ENCODE measurements around the gene PXMP2.
"Not testable (repeated sequence)": the region's sequence is repeated elsewhere in the genome, so short reads cannot be mapped to it uniquely, and the experiment has no call there.

PXMP2 gene

GRCh38 chr12:132740652-132741051 is 53.3 kb downstream of the PXMP2 start:
- Histone ChIP-seq H3K27ac (no peak overlapping the region), H3K27me3 (no peaks in the 10 kb centered on the region), H3K4me1 (no peaks in the 10 kb centered on the region), H3K9ac (no peak overlapping the region), H3K36me3 (peaks cover 100% of the 10 kb centered on the region), H3K4me3 (no peak overlapping the region), H3K9me3 (no peaks in the 10 kb centered on the region), H3K4me2 (no peak overlapping the region), H4K20me1 (peaks cover 99% of the 10 kb centered on the region)
- no peak for TF ChIP-seq Cebpa-rat (IDR thresholded peaks at IDR 0.05)

- TF ChIP-seq Cebpa-rat (IDR thresholded peaks at IDR 0.05): no peak
- H3K9me3 ChIP-seq: no peaks in the 10 kb centered on the region
- H4K20me1 ChIP-seq: peaks cover 99% of the 10 kb centered on the region
- no peak overlapping the region for H3K27ac ChIP-seq
- H3K4me1 ChIP-seq: no peaks in the 10 kb centered on the region
- H3K4me2 ChIP-seq: no peak overlapping the region
- peaks cover 100% of the 10 kb centered on the region for H3K36me3 ChIP-seq
- no peak overlapping the region for H3K9ac ChIP-seq
- H3K4me3 ChIP-seq: no peak overlapping the region
- H3K27me3 ChIP-seq: no peaks in the 10 kb centered on the region
Measured at GRCh38 chr12:132741620-132742019, 54.2 kb downstream of the PXMP2 start.

- H3K9ac ChIP-seq: no peak overlapping the region
- H3K27me3 ChIP-seq: no peaks in the 10 kb centered on the region
- H3K4me2 ChIP-seq: no peak overlapping the region
- H4K20me1 ChIP-seq: peaks cover 100% of the 10 kb centered on the region
- peaks cover 100% of the 10 kb centered on the region for H3K36me3 ChIP-seq
- H3K4me3 ChIP-seq: no peak overlapping the region
- no peak overlapping the region for H3K27ac ChIP-seq
- H3K9me3 ChIP-seq: no peaks in the 10 kb centered on the region
- TF ChIP-seq Cebpa-rat (IDR thresholded peaks at IDR 0.05): no peak
- no peaks in the 10 kb centered on the region for H3K4me1 ChIP-seq
Measured at GRCh38 chr12:132743831-132744230, 56.4 kb downstream of the PXMP2 start.

GRCh38 chr12:132746613-132747012 is 59.2 kb downstream of the PXMP2 start:
- Histone ChIP-seq H3K9me3 (no peaks in the 10 kb centered on the region), H3K4me3 (no peak overlapping the region), H4K20me1 (peaks cover 100% of the 10 kb centered on the region), H3K27me3 (no peaks in the 10 kb centered on the region), H3K9ac (no peak overlapping the region), H3K36me3 (peaks cover 100% of the 10 kb centered on the region), H3K4me1 (no peaks in the 10 kb centered on the region), H3K4me2 (no peak overlapping the region), H3K27ac (no peak overlapping the region)
- TF ChIP-seq Cebpa-rat (IDR thresholded peaks at IDR 0.05): no peak

- peaks cover 100% of the 10 kb centered on the region for H3K36me3 ChIP-seq
- H4K20me1 ChIP-seq: peaks cover 100% of the 10 kb centered on the region
- H3K4me3 ChIP-seq: no peak overlapping the region
- H3K4me1 ChIP-seq: no peaks in the 10 kb centered on the region
- no peak for TF ChIP-seq Cebpa-rat (IDR thresholded peaks at IDR 0.05)
- H3K4me2 ChIP-seq: no peak overlapping the region
- no peaks in the 10 kb centered on the region for H3K9me3 ChIP-seq
- no peak overlapping the region for H3K9ac ChIP-seq
- no peaks in the 10 kb centered on the region for H3K27me3 ChIP-seq
- no peak overlapping the region for H3K27ac ChIP-seq
Measured at GRCh38 chr12:132747395-132747794, 60.0 kb downstream of the PXMP2 start.

GRCh38 chr12:132747896-132748295 is 60.5 kb downstream of the PXMP2 start:
- no peak for TF ChIP-seq Cebpa-rat (IDR thresholded peaks at IDR 0.05)
- H3K4me1 ChIP-seq: no peaks in the 10 kb centered on the region
- H3K36me3 ChIP-seq: peaks cover 100% of the 10 kb centered on the region
- H3K4me3 ChIP-seq: no peak overlapping the region
- H4K20me1 ChIP-seq: peaks cover 100% of the 10 kb centered on the region
- H3K9ac ChIP-seq: no peak overlapping the region
- no peak overlapping the region for H3K27ac ChIP-seq
- H3K9me3 ChIP-seq: no peaks in the 10 kb centered on the region
- no peak overlapping the region for H3K4me2 ChIP-seq
- H3K27me3 ChIP-seq: no peaks in the 10 kb centered on the region

- Histone ChIP-seq H3K36me3 (peaks cover 100% of the 10 kb centered on the region), H3K9me3 (no peaks in the 10 kb centered on the region), H3K27ac (no peak overlapping the region), H3K9ac (no peak overlapping the region), H4K20me1 (peaks cover 100% of the 10 kb centered on the region), H3K4me3 (no peak overlapping the region), H3K4me1 (no peaks in the 10 kb centered on the region), H3K27me3 (no peaks in the 10 kb centered on the region), H3K4me2 (no peak overlapping the region)
- TF ChIP-seq Cebpa-rat (IDR thresholded peaks at IDR 0.05): no peak
Measured at GRCh38 chr12:132748319-132748718, 60.9 kb downstream of the PXMP2 start.

GRCh38 chr12:132753670-132754069 is 66.3 kb downstream of the PXMP2 start:
- Histone ChIP-seq H3K36me3 (peaks cover 100% of the 10 kb centered on the region), H4K20me1 (peaks cover 100% of the 10 kb centered on the region), H3K4me1 (peaks cover 13% of the 10 kb centered on the region)
- not testable (repeated sequence) for H3K9me3 ChIP-seq, H3K27ac ChIP-seq, H3K9ac ChIP-seq, H3K4me2 ChIP-seq, H3K4me3 ChIP-seq, H3K27me3 ChIP-seq

- H3K36me3 ChIP-seq: peaks cover 100% of the 10 kb centered on the region
- peaks cover 13% of the 10 kb centered on the region for H3K4me1 ChIP-seq
- TF ChIP-seq Cebpa-rat (IDR thresholded peaks at IDR 0.05): no peak
- no peak overlapping the region for H3K27ac ChIP-seq
- H3K4me2 ChIP-seq: no peak overlapping the region
- H3K9me3 ChIP-seq: no peaks in the 10 kb centered on the region
- no peaks in the 10 kb centered on the region for H3K27me3 ChIP-seq
- H3K4me3 ChIP-seq: no peak overlapping the region
- peaks cover 100% of the 10 kb centered on the region for H4K20me1 ChIP-seq
- H3K9ac ChIP-seq: no peak overlapping the region
Measured at GRCh38 chr12:132754160-132754932, 67.0 kb downstream of the PXMP2 start.
